Osteoblast (primary cell): ENCODE measurements around the gene CACNA2D1. TPM values are rescaled to one million over a fixed set of nuclear protein-coding genes. Genes with fewer than 3 reads are reported as not detected.

Source experiments
- DNase-seq: peaks from one replicate; pipeline ENCODE4 v3.0.0; 2011; ENCODE audit warnings: low spot score, mixed read lengths; ENCODE audit not compliant: insufficient read length; ENCODE audit errors: missing footprints
- H2AFZ ChIP-seq: 2 replicates; pipeline ENCODE4 v1.6.0; 2011; ENCODE audit warnings: mild to moderate bottlenecking, low read length
- H3K27ac ChIP-seq: 2 replicates; pipeline ENCODE4 v1.5.1; 2011; ENCODE audit warnings: mild to moderate bottlenecking, low read depth, low read length, moderate library complexity
- H3K27me3 ChIP-seq: 2 replicates; pipeline ENCODE4 v1.6.0; 2012; ENCODE audit warnings: mild to moderate bottlenecking, control low read depth, inconsistent platforms, low read length, moderate library complexity; ENCODE audit not compliant: insufficient read depth
- H3K36me3 ChIP-seq: 2 replicates; pipeline ENCODE4 v1.5.1; 2011; ENCODE audit warnings: mild to moderate bottlenecking, low read length, control low read depth, moderate library complexity; ENCODE audit not compliant: insufficient read depth
- H3K4me1 ChIP-seq: 2 replicates; pipeline ENCODE4 v1.5.1; 2011; ENCODE audit warnings: mild to moderate bottlenecking, low read length, control low read depth, moderate library complexity; ENCODE audit not compliant: insufficient read depth
- H3K4me2 ChIP-seq: 2 replicates; pipeline ENCODE4 v1.6.0; 2011; ENCODE audit warnings: mild to moderate bottlenecking, low read length; ENCODE audit not compliant: insufficient read depth
- H3K4me3 ChIP-seq: fragments of 200-600 bp; sonication (generic); 3 replicates; pipeline ENCODE4 v1.5.1; 2012; ENCODE audit warnings: mild to moderate bottlenecking, low read length, inconsistent platforms; ENCODE audit not compliant: insufficient read depth
- H3K79me2 ChIP-seq: 2 replicates; pipeline ENCODE4 v1.6.0; 2012; ENCODE audit warnings: mild to moderate bottlenecking, low read length, control low read depth, inconsistent platforms; ENCODE audit not compliant: insufficient read depth
- H3K9me3 ChIP-seq: 2 replicates; pipeline ENCODE4 v1.5.1; 2011; ENCODE audit warnings: low read depth, low read length, control low read depth
- H4K20me1 ChIP-seq: 2 replicates; pipeline ENCODE4 v1.6.0; 2012; ENCODE audit warnings: mild to moderate bottlenecking, low read length, control low read depth; ENCODE audit not compliant: insufficient read depth
- total RNA-seq: library from RNA; depleted of rRNA; stranded (reverse); fragments of >200 nt; gene quantifications from 2 replicates; pipeline ENCODE4 v1.2.3, GENCODE V29; 2012
- TF ChIP-seq, protein P1 (sequence below): IDR thresholded peaks from 2 replicates; pipeline ENCODE4 v1.5.1; 2011; ENCODE audit warnings: mild to moderate bottlenecking, low read depth, low read length, moderate library complexity; ENCODE audit errors: extremely low read depth

Gene CACNA2D1
- total RNA-seq, 1 donor: 145 TPM

DNA sequence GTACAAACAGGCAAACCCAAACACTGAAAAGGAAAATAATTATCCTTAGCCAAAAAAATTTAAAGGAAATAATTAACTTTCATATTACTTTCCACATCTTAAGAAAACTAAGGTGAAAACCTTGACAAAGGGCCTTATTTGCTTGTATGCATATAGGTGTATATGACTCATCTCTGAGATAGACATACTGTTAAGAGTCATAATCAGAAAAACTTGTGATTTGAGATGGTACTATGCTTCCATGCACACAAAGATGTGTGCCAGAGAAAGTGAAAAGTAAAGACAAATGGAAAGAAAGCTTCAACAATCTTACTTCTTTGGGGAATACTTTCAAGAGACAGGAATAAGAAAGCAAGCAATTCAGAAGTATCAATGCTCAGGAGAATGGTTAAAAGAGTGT, 3.3 kb upstream of the CACNA2D1 start:
- Histone ChIP-seq H4K20me1 (peaks cover 9% of the 10 kb centered on the region), H3K36me3 (no peaks in the 10 kb centered on the region), H3K9me3 (no peaks in the 10 kb centered on the region), H3K4me1 (peaks cover 7% of the 10 kb centered on the region), H3K79me2 (peaks cover 17% of the 10 kb centered on the region), H3K4me2 (no peak overlapping the region), H2AFZ (no peak overlapping the region), H3K4me3 (no peak overlapping the region), H3K27ac (no peak overlapping the region), H3K27me3 (no peaks in the 10 kb centered on the region)
- TF ChIP-seq, protein P1, sequence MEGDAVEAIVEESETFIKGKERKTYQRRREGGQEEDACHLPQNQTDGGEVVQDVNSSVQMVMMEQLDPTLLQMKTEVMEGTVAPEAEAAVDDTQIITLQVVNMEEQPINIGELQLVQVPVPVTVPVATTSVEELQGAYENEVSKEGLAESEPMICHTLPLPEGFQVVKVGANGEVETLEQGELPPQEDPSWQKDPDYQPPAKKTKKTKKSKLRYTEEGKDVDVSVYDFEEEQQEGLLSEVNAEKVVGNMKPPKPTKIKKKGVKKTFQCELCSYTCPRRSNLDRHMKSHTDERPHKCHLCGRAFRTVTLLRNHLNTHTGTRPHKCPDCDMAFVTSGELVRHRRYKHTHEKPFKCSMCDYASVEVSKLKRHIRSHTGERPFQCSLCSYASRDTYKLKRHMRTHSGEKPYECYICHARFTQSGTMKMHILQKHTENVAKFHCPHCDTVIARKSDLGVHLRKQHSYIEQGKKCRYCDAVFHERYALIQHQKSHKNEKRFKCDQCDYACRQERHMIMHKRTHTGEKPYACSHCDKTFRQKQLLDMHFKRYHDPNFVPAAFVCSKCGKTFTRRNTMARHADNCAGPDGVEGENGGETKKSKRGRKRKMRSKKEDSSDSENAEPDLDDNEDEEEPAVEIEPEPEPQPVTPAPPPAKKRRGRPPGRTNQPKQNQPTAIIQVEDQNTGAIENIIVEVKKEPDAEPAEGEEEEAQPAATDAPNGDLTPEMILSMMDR: no peak
- no peak for DNase-seq

DNA sequence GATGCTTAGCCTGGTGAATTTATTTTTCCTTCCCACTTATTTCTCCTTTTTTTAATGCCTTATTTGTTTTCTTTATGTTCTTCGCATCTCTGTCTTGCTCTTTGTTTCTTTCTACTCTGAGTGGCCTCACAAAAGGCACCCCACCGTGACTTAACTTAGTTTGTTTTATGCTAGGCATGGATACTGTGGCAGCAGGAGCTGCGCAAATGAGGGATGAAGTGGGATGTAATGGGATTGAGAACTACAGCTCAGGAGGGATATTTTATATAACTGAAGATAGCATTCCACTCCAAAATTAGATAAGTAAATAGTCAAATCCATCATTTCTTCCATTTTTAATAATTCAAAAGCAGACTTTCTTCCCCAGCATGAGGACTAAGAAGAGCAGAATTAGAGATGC, 1.7 kb upstream of the CACNA2D1 start:
- Histone ChIP-seq H2AFZ (no peak overlapping the region), H3K27ac (no peak overlapping the region), H3K27me3 (no peaks in the 10 kb centered on the region), H3K9me3 (no peaks in the 10 kb centered on the region), H3K4me3 (no peak overlapping the region), H3K4me2 (no peak overlapping the region), H3K79me2 (peaks cover 32% of the 10 kb centered on the region), H3K36me3 (no peaks in the 10 kb centered on the region), H4K20me1 (peaks cover 16% of the 10 kb centered on the region), H3K4me1 (peaks cover 14% of the 10 kb centered on the region)
- DNase-seq: no peak
- TF ChIP-seq, protein P1: no peak

DNA sequence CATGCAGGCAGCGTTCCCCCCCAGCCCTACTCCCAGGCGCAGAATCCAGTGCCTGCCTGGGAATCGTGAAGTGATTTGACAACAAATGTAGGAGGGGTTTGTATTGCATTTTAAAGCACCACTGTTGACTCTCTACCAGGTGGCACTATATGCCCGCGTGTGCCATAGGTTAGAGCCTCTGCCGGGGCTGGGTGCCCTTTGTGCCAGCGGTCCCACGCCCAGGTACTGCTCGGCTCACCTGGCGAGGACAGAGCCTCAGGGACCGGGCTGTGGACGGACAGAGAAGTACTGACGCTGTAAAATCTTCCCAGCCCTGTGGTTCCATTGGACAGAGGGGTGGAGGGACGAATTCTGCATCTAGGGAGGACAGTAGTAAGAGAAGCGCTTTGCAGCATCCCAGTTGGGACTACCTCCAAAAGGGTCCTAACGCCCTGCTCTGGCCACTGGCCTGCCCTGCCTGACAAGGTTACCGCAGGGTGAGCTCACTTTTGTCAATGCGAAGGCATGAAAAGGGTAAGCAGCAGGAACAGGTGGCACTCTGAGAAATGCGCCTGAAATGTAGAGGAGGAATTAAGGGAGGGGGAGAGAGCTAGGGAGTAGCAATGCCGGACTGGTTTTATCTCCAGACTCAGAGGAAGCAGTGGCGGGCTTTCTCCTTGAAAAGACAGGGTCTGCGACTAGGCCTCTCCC, 788 bp upstream of the CACNA2D1 start:
- TF ChIP-seq, protein P1: peak; percentile 22
- Histone ChIP-seq H3K4me1 (peaks cover 18% of the 10 kb centered on the region), H2AFZ (peak overlapping the region; percentile 60), H4K20me1 (peaks cover 23% of the 10 kb centered on the region), H3K36me3 (no peaks in the 10 kb centered on the region), H3K4me2 (peak overlapping the region; percentile 96), H3K4me3 (peak overlapping the region; percentile 94), H3K27me3 (no peaks in the 10 kb centered on the region), H3K9me3 (no peaks in the 10 kb centered on the region), H3K27ac (peak overlapping the region; percentile 4), H3K79me2 (peaks cover 39% of the 10 kb centered on the region)
- DNase-seq: peak; percentile 82

DNA sequence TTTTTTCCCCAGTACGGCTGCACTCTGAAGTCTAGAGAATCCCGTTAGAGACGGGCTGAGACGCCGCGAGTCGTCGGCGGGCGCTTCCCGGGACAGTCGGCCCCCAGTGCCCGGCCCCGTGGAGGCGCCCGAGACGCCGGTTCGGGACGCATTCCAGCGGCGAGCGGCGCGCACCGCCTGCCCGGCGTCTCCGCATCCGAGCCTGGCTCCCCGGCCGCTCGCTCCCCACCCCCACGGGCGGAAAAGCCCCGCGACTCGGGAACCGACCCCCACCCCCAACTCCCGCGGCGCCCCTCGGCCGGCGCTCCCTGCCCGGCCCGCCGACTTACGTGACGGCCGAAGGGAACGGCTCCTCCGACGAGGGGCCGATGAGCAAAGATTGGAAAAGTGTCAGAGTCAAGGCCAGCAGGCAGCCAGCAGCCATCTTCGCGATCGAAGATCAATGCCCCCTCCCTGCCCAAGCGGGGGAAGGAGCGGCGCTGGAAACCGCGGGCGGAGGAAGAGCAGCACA, 486 bp downstream of the CACNA2D1 start:
- Histone ChIP-seq H3K4me2 (peak overlapping the region; percentile 88), H3K9me3 (no peaks in the 10 kb centered on the region), H3K27ac (peak overlapping the region; percentile 63), H3K36me3 (no peaks in the 10 kb centered on the region), H3K4me1 (peaks cover 18% of the 10 kb centered on the region), H3K4me3 (peak overlapping the region; percentile 94), H3K79me2 (peaks cover 47% of the 10 kb centered on the region), H3K27me3 (no peaks in the 10 kb centered on the region), H2AFZ (peak overlapping the region; percentile 77), H4K20me1 (peaks cover 28% of the 10 kb centered on the region)
- TF ChIP-seq, protein P1: no peak
- DNase-seq: peak; percentile 77
